Ovary (tissue), 3 donors: ENCODE results near the gene OTOP2.

Experiments used
- CTCF ChIP-seq, 3 donors: fragments of 450-650 bp in 2 of 3; fragments of 200-600 bp in 1 of 3; IDR thresholded peaks; one replicate each; pipeline versions ENCODE4 v1.5.1 to v1.8.0; 2016 to 2022; ENCODE audit warnings: antibody characterized with exemption in 3 of 3, mild to moderate bottlenecking in 1 of 3
- EP300 ChIP-seq: sonication (generic); formaldehyde crosslinking; IDR thresholded peaks from one replicate; pipeline ENCODE4 v1.6.1; 2017; ENCODE audit warnings: antibody characterized with exemption
- POLR2A ChIP-seq: fragments of 450-650 bp; IDR thresholded peaks from one replicate; pipeline ENCODE4 v1.6.1; 2017; ENCODE audit warnings: antibody characterized with exemption, mild to moderate bottlenecking, moderate library complexity
- donor health status: DM: no; HTN: no; CAD: no.

- TF ChIP-seq CTCF (IDR thresholded peaks at IDR 0.05): no peak
- TF ChIP-seq POLR2A: no peak
- no peak for TF ChIP-seq EP300
These were observed 39.6 kb downstream of the OTOP2 start for GRCh38 chr17:74963656-74964055.
